HUDEP-2 (cell line): ENCODE data around the gene MAML3.

Experiments used
- DNase-seq, 76 experiments: peaks; one replicate each; lab custom pipeline; 2025; ENCODE audit not compliant: unreplicated experiment in 76 of 76; lab: John Stamatoyannopoulos, UW

The MAML3 gene

DNA sequence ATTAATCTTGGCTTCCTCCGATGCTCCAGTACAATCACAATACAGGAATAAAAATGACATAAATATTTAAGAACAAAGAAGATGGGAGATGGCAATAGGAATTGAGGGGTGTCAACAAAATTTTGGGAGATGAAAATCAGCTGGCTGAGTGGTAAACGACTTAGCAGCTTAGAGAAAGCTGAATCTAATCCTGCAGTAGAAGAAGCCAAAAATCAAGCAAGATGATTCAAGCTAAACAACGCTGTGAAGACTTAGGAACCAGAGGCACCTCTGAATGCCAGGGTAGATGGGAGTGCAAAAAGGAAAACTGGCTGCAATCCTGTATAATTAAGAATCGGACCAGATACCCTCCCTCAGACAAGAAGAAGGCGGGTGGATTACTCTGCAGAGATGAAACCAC lies 273.1 kb downstream of the MAML3 start:
- DNase-seq, result no peak

DNA sequence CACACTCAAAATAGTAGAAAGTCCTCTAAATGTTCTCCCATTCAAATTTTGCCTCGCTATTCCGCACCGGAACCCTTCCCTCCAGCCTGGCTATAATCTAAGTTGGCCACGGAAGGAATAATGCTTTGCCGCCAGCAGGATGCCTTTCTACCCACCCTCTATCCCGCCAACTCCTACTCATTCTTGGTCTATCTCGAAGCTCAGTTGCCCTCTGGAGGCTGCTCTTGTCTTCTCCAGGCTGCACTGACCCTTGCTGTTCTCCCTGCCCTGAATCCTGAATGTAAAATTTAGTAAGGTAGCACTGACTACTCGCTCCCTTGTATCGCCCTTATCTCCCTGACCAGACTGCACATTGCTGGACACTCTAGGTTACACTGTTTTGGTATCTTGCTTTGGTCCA lies 275.9 kb downstream of the MAML3 start:
- no peak for DNase-seq

DNA sequence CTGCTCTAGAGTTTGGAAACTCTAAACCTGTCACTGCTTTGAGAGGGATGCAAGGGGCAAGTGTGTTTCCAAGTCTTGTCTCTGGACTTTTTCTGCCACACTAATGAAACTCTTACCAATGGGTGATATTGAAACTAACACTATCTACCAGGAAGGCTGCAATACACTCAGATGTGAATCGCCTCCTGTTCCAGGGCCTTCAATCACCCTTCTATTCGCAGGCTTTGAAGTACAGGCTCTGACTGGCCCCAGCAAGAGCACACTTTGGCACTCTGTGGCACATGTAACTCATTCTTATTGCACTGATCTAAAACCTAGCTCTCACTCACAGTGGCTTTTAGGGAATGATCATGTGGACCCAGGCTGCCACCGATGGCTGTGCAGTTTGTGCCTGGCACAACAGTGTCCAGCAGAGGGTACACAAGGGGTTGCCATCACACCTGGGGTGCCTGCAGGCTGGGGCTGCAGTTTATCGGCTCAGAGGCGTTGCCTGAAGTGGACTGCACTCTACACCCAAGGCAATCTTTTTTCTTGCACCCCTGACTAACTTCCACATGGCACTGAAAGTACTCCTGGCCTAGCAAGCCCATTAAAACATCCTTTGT lies 277.5 kb downstream of the MAML3 start:
- no peak for DNase-seq

DNA sequence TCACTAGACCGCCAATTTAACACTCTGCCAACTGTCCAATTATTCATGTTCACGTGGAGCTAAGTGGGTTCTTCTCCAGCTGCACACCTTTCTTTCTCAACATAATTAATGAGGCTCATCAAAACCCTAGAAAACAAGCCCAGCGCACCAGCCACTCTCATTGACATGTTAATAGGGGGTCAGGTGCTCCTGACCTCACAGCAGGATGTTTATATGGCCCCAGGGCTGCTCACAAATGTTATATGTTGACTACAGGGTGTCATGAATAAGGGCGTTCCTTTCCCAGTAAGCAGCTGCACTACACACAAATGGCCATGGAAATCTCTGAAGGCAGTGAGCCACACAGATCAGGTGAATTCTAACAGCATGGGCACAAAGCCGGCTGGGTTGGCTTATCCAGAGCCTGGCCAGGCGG lies 278.6 kb downstream of the MAML3 start:
- DNase-seq, result no peak

DNA sequence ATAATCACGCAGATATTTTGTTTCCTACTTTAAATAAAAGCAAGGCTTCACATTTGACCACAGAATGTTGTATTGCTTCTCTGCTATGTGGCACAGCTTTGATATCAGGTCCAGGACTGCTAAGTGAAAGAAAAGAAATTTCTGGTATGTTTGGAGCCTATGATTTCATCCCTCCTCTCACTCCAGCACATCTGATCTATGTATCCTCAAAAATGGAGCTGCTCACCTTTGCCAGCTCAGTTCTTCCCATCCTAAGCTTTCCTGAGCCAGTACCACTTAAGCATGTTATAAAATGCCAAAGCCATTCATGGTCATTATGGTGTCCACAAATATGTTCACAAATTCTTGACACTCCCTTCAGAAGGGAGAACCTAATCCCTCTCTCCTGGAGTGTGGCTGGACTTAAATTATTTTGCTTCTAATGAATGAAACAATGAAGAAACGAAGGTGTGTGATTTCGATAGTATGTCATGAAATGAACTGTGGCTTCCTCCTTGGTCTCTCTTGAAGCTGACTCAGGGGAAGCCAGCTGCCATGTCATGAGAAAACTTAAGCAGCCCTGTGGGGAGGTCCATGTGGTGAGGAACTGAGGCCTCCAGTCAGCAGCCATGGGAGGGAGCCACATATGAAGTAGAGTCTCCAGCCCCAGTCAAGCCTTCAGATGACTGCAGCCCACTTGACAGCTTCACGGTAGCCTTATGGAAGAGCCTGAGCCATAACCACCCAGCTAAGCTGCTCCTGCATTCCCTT lies 280.7 kb downstream of the MAML3 start:
- no peak for DNase-seq

DNA sequence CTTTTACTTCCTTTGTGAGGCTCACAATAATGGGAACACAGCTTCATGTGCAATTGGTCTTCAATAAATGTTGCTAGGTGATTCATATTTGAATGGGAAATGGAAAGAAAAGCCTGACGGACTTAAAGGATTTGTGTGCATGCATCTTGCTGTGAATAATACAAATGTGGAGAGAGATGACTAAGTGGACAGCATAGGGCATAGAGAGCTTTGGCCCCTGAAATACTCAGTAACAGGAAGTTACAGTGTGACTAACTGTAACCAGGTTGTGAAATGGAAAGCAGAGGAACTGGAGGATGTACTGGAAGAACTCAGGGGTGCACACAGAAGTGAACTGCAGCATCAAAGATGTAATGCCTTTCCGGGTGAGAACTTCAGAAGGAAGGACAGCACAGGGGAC lies 281.7 kb downstream of the MAML3 start:
- no peak for DNase-seq

DNA sequence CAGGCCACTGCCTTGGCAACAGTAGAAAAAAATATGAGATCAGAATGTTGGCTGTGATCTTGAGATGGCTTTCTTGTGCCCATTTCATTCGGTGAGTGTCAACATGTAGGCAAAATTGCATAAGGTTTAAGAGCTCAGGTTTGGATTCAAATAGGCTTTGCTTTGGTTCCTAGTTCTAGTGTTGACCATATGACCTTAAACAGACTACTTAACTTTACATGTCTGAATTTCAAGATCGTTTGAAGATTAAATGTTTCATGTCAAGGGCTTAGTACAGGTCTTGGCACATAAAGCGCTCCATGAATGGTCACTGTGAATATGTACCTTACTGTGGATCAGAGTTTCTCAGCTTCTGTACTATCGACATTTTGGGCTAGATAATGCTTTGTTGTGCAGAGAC lies 284.2 kb downstream of the MAML3 start:
- DNase-seq, result no peak

DNA sequence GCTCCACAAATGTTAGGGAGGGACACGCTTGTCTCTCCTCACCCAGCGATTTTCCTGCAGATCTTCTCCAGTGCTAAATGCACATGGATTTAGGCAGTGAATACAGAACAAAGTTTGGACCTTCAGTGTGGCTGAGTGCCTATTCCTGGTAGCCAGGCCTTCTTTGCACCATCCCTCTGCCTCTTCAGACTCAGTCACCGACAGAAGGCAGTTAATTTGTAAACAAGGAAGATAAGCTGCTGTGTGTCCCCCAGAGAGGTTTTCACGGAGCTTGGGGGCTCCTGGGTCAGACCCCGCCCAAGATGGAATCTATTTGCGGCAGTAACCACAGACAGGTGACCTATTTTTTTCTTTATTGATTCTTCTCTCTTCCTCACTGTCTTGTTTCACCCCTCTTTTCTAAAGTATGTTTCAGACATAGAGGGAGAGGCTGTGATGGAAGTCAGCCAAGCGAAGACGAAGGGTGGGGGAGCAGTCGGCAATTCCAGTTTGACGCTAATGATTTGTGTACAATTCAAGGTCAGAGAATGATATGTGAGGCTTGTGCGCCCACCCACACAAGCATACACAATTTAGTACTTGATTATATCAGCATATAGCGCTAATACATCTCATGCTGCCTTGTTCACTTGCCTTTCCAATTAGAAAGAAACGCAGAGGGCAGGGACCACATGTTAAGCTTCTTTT lies 287.6 kb downstream of the MAML3 start:
- no peak for DNase-seq

DNA sequence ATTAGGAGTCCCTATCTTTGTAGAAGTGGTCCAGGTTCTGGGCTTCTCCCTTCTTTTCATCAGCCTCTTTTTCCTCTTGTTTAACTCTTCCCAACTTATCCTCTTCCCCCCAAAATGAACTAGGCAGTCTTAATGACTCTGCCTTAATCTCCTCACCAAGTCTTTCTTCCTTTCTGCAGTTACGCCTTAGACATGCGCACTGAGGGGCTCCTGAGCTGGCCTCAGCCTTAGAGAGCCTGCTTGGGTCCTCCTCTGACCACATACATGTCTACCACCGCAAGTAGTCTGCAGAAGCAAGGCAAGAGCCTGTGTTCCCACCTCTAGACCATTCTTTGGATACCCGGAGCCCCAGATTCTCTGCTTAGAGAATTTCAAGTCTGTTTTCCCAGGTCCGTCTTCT lies 288.4 kb downstream of the MAML3 start:
- no peak for DNase-seq

DNA sequence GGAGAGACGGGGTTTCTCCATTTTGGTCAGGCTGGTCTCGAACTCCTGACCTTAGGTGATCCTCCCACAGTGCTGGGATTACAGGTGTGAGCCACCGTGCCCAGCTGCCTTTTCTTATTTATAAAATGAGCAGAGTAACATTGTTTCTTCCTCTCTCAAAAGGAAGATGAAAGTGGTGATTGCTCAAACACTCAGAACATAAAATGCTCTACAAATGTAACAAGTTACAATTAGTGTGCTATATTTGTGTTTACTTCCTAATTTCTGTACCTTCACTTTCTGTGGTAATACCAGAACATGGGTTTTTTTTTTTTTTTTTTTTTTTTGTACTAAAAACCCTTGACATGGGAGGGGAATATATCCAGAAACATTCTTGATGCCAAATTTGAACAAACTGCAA lies 290.5 kb downstream of the MAML3 start:
- DNase-seq, result no peak

DNA sequence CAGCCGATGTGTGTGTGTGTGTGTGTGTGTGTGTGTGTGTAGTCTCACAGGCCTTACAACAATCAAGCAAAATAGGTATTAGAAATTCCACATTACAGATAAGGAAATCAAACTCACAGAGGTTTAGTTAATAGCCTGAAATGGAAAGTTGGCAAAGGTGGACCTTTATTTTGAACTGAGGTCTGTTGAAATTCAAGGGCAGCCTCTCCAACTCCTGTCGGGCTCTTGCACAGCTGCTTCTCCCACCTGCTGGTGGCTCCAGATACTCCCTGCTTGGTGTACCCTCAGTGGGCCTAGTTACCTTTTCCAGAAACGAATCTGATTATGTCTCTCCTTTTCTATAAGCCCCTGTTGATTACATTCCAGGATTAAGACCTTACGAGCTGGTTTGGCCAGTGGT lies 292.5 kb downstream of the MAML3 start:
- DNase-seq, result no peak

DNA sequence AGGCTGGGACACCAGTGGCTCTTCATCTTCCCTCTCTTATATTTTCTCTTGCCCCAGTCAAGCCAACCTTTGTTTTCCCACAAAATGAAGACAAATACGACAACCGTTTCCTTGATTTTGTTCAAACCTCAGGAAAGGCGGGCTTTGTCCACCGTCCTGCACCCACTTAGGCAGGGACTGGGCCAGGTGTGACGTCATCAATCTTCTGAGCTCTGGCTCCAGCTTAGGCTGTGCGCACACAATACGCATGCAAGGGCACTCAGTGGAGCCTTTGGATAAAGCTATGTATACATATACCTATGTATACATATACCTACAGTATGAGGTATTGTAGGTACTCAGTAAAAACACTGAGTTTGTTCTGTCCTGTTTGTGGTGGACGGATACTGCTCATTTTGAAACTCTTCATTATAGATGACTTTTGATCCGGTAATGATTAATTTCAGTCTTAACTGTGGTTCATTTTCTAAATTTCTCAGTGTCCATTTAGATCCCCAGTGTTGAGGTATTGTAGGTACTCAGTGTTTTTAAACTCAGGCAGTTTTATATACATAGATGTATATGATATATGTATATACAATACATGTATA lies 293.5 kb downstream of the MAML3 start:
- no peak for DNase-seq

DNA sequence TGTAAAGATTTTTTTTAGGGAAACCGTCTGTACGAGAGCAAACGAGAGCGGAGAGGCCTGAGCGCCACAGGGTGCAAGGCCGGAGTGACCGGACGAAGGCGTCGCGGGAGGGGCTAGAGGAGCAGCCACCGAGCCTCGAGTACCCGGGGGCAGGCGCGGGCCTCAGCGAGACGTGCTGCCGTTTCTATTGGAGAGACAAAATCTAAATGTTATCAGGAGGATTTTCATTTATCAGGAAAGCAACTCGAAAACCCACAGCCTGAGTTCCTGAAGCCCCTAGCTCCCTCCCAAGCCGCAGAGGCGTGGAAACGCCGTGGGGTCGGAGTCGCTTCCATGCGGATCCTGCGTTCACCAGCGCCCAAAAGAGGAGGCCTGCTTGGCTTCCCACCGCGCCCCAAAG lies 294.1 kb downstream of the MAML3 start:
- no peak for DNase-seq

DNA sequence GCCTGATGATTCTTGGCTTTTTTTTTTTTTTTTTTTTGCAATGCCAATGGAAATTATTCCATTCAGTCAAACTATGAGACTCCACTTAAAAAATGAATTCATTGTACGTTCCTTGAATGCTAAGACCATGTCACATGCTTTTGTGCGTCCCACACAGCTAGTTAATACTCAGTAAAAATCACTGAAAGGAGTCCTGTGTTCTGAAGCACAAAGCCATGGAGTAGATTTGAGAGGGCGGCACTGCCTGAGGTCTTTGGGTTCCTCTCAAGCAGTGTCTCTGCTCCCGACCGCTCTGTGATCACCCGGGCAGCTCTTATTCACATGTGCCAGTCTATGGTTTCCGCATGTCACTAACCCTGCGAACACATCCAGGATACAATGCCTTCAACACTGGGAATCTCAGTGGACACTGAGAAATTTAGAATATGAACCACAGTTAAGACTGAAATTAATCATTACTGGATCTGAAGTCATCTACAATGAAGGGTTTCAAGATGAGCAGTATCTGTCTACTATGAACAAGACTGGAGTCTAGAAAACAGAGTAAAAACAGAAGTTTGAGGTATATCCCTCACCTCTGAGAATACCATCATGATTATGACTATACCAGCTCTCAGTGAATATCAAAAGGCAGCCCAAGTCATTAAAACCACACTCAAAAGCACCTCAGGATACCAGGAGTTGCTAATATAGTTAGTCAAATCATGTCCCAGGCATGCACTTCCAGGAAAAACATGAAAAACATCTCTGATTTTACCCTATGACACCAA lies 295.4 kb downstream of the MAML3 start:
- no peak for DNase-seq

DNA sequence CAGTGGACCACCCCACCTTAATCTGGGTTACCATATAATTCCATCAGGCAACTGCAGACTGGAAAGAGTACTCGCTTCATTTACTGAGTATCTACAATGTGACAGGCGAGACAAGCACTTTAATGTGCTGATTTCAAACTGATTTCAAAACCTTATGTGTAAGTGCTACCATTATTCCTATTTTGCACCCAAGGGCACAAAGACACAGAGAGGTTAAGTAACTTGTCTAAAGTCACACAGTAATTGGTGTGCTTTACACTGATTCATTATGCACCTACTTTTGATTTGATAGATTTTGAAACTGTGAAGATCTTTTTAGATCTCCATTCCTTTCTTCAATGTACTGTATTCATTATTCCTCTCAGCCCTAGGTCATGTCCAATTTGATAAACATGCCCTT lies 296.0 kb downstream of the MAML3 start:
- DNase-seq, result no peak

DNA sequence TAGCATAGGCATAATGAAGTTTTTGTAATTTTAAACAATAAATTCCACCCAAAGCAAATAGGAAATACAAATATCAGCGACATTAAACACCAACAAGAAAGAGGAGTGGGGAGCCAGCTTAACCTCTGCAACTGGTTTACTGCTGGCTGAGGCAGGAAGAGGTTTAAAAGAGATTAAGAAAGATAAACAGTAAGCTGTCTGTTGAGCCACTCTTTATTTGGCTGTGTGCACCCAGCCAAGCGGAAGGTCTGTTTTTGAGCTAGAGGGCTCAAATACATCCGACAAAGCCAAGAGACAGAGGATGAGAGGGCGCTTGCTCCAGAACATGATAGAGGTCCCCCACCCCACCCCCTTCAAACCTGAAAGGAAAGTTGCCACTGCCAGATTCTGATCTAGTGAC lies 297.0 kb downstream of the MAML3 start:
- DNase-seq, result no peak

DNA sequence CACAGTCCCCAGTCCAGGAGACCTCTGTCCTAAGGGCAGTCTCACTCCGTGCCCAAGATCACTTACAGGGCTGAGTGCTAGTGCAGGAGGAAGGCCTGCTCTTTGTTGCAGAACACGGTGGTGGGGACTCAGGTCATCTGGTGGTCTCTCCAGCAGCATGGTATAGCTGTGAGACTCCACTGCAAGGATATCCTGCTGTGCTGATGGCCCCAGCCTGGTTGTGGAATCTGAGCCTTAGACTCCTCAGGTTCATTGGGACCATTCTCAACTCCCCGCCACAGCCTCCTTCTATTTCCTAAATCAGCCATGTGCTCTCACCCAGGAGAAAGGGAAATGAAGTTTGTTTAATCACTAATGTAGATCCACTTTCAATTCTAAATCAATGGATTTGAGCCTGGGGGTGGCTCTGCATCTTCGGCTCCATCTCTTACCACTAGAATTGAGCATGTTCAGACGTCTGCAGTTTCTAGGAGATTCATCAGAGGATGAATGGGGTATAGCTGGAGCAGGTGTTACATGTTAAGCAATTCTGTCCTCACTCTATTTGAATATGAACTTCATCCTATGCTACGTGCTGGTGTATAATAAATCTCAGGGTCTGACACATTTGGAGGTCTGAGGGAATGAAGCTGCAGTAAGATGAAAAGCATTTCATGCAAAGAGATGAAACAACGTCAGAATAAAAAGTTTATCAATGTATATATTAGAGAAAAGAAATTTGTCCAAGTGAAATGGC lies 299.1 kb downstream of the MAML3 start:
- no peak for DNase-seq

DNA sequence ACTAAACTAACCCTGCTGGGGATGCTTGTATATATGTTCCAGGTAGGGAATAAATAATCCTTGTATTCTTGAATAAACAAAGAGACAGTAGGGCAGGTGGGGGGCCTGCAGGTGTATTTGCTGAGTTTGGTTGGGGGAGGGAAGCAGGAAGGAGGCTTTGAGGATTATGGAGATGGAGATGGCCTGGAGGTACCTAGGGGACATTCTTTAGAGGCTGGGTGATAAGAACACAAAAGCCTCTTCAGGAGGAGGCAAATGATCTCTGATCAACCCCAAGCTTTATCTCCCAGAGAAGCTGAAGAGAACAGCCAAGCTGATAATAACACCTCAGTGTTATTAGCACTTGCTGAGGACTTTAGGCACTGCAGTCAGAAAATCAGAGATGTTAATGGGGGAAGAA lies 300.7 kb downstream of the MAML3 start:
- no peak for DNase-seq

DNA sequence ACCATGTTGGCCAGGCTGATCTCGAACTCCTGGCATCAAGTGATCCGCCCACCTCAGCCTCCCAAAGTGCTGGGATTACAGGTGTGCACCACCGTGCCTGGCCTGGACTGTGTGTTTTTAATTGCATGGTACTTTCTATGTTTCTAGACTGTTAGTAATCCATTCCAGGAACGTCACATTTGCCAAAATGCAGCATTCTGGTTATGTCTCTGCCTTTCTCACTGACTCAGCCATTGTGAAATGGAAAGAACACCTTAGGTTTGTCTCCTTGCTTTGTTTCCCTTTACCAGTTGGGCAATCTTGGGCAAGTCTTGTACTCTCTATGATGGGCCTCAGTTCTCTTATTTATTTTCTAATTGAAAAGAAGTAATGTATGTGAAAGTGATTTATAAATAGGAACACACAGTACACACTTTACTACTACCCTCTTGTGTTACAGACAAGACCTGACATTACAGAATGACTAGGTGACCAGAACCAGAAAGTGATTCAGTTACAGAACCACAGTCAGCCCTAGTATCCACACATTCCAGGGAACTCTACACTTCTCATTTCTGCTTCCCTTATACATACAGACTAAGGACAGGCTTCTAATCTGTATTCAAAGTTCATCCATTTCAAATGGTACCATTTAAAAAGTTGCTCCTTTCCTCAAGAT lies 301.2 kb downstream of the MAML3 start:
- DNase-seq, result no peak

DNA sequence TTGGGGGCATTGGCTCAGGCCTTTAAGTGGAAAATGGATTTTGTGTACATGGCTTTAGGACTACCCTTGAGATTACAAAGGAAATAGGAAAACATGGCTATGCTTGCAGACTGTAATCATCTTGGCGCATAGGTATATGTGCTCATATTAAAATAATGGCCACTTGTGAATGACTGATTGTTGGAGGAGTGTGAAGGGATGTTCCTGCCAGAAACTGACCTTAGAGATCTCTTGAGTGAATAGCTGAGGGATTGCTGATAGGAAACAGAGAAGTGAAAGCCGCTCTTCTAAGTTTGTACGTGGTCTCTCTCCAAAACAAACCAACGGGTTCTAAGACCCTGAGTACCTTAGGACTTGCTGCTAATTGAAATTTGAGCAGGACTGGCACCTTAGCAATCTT lies 302.3 kb downstream of the MAML3 start:
- DNase-seq, result no peak
